HCT116 (cell line): ENCODE data around the gene ARPC1A. TPM values are rescaled to one million over a fixed set of nuclear protein-coding genes. Genes with fewer than 3 reads are reported as not detected.
A peak's percentile ranks its signal among the peaks of the same experiment; 100 is the strongest.

ENCODE experiments used
- CEBPB ChIP-seq: IDR thresholded peaks from 2 replicates; pipeline ENCODE4 v1.6.1; 2012; ENCODE audit warnings: low read depth
- EGR1 ChIP-seq: IDR thresholded peaks from 2 replicates; pipeline ENCODE4 v1.6.1; 2012; ENCODE audit warnings: low read depth
- ELF1 ChIP-seq: IDR thresholded peaks from 2 replicates; pipeline ENCODE4 v1.6.1; 2012; ENCODE audit warnings: low read depth, borderline replicate concordance
- FOSL1 ChIP-seq: IDR thresholded peaks from 2 replicates; pipeline ENCODE4 v1.6.1; 2012; ENCODE audit warnings: low read depth
- JUND ChIP-seq: IDR thresholded peaks from 2 replicates; pipeline ENCODE4 v1.6.1; 2012
- RAD21 ChIP-seq: IDR thresholded peaks from 2 replicates; pipeline ENCODE4 v1.6.1; 2012; ENCODE audit warnings: low read depth, mild to moderate bottlenecking
- SIN3A ChIP-seq: IDR thresholded peaks from 2 replicates; pipeline ENCODE4 v1.6.1; 2012; ENCODE audit warnings: low read depth
- SRF ChIP-seq: IDR thresholded peaks from 2 replicates; pipeline ENCODE4 v1.6.1; 2012; ENCODE audit warnings: low read depth
- TCF7L2 ChIP-seq: IDR thresholded peaks from 2 replicates; pipeline ENCODE4 v1.7.0; 2011; ENCODE audit warnings: borderline replicate concordance, inconsistent platforms; ENCODE audit not compliant: insufficient read depth, insufficient read length; ENCODE audit errors: extremely low read depth
- total RNA-seq: library from RNA; stranded (reverse); gene quantifications from one replicate; pipeline ENCODE4 v1.2.1, GENCODE V29; 2021; ENCODE audit not compliant: unreplicated experiment
- TF ChIP-seq, protein P1 (sequence below): IDR thresholded peaks from 2 replicates; pipeline ENCODE4 v1.6.1; 2012; ENCODE audit warnings: low read depth
- TF ChIP-seq, protein P2 (sequence below): IDR thresholded peaks from 2 replicates; pipeline ENCODE4 v1.6.1; 2012
- TF ChIP-seq, protein P3 (sequence below): IDR thresholded peaks from 2 replicates; pipeline ENCODE4 v1.6.1; 2012

Gene ARPC1A
- total RNA-seq, 1 experiment from 2014 or later = 250 TPM

DNA sequence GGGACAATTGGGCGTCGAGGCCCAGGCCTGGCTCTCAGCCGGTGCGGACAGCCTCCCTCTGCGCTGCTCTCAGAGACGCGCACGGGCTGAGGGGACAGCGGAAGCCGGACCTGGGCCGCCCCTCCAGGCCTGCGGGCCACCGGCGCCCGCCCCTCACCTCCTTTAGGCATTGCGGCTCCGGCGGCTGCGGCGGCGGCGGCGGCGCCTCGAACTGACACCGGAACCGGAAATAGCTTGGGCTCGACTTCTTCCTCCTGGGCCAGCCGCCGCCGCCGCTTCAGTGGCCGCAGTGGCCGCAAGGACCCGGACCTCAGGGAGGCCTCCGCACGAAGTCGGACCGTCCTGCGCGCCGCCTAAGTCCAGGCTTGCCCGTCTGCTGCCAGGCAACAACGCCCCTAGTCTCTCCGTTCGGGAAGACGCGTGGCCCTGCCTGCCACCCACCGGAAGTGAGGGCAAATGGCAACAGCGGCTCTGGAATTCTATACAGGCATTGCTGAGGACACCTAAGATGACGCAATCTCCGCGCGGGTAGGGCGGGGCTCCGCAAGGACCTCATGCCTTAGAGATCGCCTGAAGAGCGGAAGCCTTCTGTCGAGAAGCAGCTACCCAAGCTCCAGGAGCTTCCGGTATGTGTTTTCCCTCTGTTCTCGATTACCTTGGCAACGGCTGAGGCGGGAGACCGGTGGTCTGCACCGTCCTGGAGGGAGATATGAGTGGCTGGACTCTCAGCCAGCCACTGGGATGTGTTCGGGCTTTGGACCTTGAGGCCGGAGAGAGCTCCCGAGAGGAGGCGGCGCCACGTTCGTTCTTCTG, 82.9 kb downstream of the ARPC1A start, which contains the start of the genes BUD31 and PDAP1 (continued):
- TF ChIP-seq, protein P1, sequence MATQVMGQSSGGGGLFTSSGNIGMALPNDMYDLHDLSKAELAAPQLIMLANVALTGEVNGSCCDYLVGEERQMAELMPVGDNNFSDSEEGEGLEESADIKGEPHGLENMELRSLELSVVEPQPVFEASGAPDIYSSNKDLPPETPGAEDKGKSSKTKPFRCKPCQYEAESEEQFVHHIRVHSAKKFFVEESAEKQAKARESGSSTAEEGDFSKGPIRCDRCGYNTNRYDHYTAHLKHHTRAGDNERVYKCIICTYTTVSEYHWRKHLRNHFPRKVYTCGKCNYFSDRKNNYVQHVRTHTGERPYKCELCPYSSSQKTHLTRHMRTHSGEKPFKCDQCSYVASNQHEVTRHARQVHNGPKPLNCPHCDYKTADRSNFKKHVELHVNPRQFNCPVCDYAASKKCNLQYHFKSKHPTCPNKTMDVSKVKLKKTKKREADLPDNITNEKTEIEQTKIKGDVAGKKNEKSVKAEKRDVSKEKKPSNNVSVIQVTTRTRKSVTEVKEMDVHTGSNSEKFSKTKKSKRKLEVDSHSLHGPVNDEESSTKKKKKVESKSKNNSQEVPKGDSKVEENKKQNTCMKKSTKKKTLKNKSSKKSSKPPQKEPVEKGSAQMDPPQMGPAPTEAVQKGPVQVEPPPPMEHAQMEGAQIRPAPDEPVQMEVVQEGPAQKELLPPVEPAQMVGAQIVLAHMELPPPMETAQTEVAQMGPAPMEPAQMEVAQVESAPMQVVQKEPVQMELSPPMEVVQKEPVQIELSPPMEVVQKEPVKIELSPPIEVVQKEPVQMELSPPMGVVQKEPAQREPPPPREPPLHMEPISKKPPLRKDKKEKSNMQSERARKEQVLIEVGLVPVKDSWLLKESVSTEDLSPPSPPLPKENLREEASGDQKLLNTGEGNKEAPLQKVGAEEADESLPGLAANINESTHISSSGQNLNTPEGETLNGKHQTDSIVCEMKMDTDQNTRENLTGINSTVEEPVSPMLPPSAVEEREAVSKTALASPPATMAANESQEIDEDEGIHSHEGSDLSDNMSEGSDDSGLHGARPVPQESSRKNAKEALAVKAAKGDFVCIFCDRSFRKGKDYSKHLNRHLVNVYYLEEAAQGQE = no peak
- TF ChIP-seq, protein P2, sequence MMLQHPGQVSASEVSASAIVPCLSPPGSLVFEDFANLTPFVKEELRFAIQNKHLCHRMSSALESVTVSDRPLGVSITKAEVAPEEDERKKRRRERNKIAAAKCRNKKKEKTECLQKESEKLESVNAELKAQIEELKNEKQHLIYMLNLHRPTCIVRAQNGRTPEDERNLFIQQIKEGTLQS = peak; percentile 97
- TF ChIP-seq RAD21 (no peak), FOSL1 (no peak), JUND (no peak), TCF7L2 (no peak), CEBPB (peak; percentile 100), ELF1 (peak; percentile 65; the same call in 1 of the 2 replicates), EGR1 (no peak), SIN3A (peak; percentile 72), SRF (no peak; the same call in 1 of the 2 replicates)
- TF ChIP-seq, protein P3, sequence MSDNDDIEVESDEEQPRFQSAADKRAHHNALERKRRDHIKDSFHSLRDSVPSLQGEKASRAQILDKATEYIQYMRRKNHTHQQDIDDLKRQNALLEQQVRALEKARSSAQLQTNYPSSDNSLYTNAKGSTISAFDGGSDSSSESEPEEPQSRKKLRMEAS = peak; percentile 81
